Epithelial cell of esophagus (primary cell): ENCODE data around the gene PRKG1.
A peak's percentile ranks its signal among the peaks of the same experiment; 100 is the strongest.

Experiments
- DNase-seq: peaks from one replicate; pipeline ENCODE4 v3.0.0; 2010; ENCODE audit warnings: low read depth
- H3K4me3 ChIP-seq: 2 replicates; pipeline ENCODE4 v1.5.1; 2011; ENCODE audit warnings: mild to moderate bottlenecking, low read length, control low read depth
- TF ChIP-seq, protein P1 (sequence below): IDR thresholded peaks from 2 replicates; pipeline ENCODE4 v1.5.1; 2011; ENCODE audit warnings: low read depth, mild to moderate bottlenecking, low read length, control low read depth, inconsistent platforms; ENCODE audit not compliant: insufficient read depth; ENCODE audit errors: missing control alignments

Gene PRKG1

DNA sequence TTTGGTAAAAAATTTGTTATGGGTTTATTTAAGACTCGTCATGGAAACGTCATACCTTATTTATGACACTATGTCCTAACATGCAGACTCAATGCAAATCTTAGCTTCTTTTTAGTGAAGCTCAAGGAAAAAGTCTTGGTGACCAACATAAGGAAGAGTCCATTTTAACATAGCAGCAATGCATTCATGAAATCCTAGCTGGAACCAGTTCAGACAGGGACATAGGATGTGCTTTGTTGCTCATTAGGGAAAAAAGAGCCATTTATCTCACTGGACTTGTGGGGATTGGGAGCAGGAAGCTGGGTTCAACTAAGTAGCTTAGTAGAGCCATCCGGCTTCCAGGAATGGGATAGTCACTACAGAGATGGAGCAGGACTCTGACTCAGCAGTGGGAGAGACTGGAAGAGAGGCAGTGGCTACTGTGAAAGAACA lies 1139.0 kb downstream of the PRKG1 start:
- peak; percentile 55 for DNase-seq
- no peak overlapping the region for H3K4me3 ChIP-seq
- TF ChIP-seq, protein P1, sequence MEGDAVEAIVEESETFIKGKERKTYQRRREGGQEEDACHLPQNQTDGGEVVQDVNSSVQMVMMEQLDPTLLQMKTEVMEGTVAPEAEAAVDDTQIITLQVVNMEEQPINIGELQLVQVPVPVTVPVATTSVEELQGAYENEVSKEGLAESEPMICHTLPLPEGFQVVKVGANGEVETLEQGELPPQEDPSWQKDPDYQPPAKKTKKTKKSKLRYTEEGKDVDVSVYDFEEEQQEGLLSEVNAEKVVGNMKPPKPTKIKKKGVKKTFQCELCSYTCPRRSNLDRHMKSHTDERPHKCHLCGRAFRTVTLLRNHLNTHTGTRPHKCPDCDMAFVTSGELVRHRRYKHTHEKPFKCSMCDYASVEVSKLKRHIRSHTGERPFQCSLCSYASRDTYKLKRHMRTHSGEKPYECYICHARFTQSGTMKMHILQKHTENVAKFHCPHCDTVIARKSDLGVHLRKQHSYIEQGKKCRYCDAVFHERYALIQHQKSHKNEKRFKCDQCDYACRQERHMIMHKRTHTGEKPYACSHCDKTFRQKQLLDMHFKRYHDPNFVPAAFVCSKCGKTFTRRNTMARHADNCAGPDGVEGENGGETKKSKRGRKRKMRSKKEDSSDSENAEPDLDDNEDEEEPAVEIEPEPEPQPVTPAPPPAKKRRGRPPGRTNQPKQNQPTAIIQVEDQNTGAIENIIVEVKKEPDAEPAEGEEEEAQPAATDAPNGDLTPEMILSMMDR, result no peak

DNA sequence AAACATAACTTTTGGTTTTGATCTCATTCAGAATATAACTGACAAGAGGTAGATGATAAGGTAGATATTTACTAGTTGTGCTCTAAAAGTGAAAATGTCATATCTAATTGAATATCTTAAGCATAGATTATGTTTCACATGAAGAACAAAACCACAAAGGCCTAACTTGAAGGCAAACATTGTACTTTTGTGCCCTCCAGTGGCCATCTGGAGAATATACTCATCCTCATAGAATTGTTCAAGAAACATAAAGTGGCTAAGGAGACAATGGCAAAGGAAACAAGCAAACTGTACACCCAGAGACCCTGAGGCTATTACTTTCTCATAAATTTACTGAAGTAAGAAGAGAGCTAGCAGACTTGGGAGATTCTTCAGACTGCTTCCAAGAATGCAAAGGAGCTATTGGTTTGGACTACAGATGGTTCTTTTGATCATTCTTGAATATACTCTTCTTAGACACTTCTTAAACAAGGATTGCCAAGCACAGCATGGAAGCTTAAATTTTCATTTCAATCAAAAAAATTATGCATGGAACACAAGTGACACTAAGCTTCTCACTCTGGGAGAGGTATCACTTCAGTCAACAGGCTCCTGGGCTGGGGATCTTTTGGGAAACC lies 1141.6 kb downstream of the PRKG1 start:
- H3K4me3 ChIP-seq, result no peak overlapping the region
- DNase-seq, result peak; percentile 75
- TF ChIP-seq, protein P1, result peak; percentile 74

DNA sequence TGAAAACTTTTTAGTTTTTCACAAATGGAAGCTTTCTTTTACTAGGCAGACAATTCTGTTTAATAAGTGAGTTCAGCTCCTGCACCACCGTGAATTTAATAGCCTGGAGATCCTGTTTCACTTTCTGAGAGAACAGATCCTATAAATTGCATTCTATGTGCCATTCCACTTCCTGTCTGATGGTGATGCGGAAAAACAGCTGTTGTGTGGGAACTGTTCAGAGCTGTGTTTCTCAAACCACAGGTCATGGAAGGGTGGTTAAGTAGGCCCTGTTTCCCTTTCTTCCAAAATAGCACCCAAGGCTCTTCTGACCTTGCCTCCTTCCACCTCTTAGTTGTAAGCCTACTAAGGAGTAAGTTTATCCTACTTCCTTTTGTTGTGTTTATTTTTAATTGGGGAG lies 1142.6 kb downstream of the PRKG1 start:
- peak; percentile 22 for DNase-seq
- no peak overlapping the region for H3K4me3 ChIP-seq

DNA sequence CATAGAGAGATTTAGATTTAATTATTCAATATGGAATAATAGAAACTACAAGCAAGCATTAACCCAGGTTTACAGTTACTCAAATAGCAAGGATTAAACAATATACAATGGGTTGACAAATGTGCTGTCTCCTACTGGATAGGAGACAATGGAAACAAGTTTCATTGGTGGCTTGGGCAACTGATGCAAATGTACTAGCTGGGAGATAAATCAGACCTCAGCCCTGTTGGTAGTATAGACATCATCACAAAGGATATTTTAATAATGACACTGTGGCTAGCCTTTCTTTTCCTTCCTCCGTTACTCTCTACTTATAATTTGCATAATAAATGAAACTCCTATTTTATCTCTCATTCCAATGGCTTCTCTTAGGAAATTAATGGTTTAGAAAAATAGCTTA lies 1143.2 kb downstream of the PRKG1 start:
- TF ChIP-seq, protein P1, result no peak
- H3K4me3 ChIP-seq, result no peak overlapping the region
- no peak for DNase-seq

More for the DNA sequence above, 1142.6 kb downstream of the PRKG1 start:
- TF ChIP-seq, protein P1, result no peak

DNA sequence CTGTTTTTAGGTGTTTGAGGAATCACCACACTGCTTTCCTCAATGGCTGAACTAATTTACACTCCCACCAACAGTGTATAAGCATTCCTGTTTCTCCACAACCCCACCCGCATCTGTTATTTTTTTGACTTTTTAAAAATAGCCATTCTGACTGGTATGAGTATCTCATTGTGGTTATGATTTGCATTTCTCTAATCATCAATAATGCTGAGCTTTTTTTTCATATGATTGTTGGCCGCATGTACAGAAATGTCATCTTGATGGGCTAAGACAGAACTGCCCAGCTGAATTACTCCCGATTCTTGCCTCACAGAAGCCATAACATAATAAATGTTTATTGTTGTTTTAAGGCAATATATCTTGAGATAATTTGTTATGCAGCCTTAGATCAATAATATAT lies 1146.7 kb downstream of the PRKG1 start:
- TF ChIP-seq, protein P1, result no peak
- no peak overlapping the region for H3K4me3 ChIP-seq
- no peak for DNase-seq

DNA sequence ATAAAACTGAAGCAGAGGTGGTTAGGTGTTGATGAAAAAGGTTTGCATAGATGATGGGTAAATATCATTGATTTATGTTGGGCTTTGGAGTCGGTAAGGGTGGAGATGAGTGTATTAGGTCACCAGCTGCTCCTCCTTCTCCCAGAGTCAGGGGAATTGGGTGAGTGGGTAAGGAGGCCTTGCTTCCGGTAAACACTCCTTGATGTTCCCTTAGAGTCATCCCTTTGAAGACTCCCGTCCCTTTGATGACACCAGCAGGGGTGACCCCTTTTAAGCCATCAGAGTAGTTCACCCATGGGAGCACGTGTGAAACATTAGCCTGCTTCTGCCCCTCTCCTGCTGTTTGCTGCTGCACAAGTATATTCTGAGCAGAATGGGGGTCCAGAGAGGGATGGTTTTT lies 1147.6 kb downstream of the PRKG1 start:
- TF ChIP-seq, protein P1, result no peak
- no peak overlapping the region for H3K4me3 ChIP-seq
- no peak for DNase-seq
